Neural cell (in vitro differentiated cells): ENCODE measurements around the gene GALNT11. TPM values are rescaled to one million over a fixed set of nuclear protein-coding genes. Genes with fewer than 3 reads are reported as not detected.

Source experiments
- H2AFZ ChIP-seq: fragments of 200-600, 300-800 bp; sonication (generic), shearing (Covaris generic); 2 replicates; pipeline ENCODE4 v1.6.0; 2014; ENCODE audit warnings: low read depth, mild to moderate bottlenecking, antibody characterized with exemption, low read length, moderate library complexity
- H3F3A ChIP-seq: fragments of 200-600 bp; shearing (Covaris generic); 2 replicates; pipeline ENCODE4 v1.6.1; 2016; ENCODE audit warnings: mild to moderate bottlenecking, moderate library complexity, mixed read lengths, antibody characterized with exemption, low read length; ENCODE audit not compliant: insufficient read depth, poor library complexity, severe bottlenecking
- H3K27ac ChIP-seq: fragments of 200-600, 300-800 bp; sonication (generic), shearing (Covaris generic); 2 replicates; pipeline ENCODE4 v1.5.1; 2014; ENCODE audit warnings: mild to moderate bottlenecking, low read length, moderate library complexity
- H3K27me3 ChIP-seq: fragments of 300-800, 200-600 bp; sonication (generic), shearing (Covaris generic); 2 replicates; pipeline ENCODE4 v1.6.0; 2014; ENCODE audit warnings: mild to moderate bottlenecking, low read depth, low read length, moderate library complexity; ENCODE audit not compliant: insufficient read depth
- H3K36me3 ChIP-seq: fragments of 300-800, 200-600 bp; sonication (generic), shearing (Covaris generic); 2 replicates; pipeline ENCODE4 v1.5.1; 2014; ENCODE audit warnings: mild to moderate bottlenecking, antibody characterized with exemption, low read length, moderate library complexity; ENCODE audit not compliant: insufficient read depth
- H3K4me2 ChIP-seq: fragments of 300-800, 200-600 bp; sonication (generic), shearing (Covaris generic); 2 replicates; pipeline ENCODE4 v1.6.0; 2014; ENCODE audit warnings: mild to moderate bottlenecking, low read length
- H3K4me3 ChIP-seq: fragments of 300-800, 200-600 bp; sonication (generic), shearing (Covaris generic); 2 replicates; pipeline ENCODE4 v1.5.1; 2014; ENCODE audit warnings: mild to moderate bottlenecking, low read length, moderate library complexity
- H3K79me2 ChIP-seq: fragments of 200-600 bp; shearing (Covaris generic); replicated peaks from 2 replicates; pipeline ENCODE4 v1.6.0; 2014; ENCODE audit warnings: mild to moderate bottlenecking, low read length, moderate library complexity; ENCODE audit not compliant: insufficient read depth
- H3K9ac ChIP-seq: fragments of 300-800, 200-600 bp; sonication (generic), shearing (Covaris generic); 2 replicates; pipeline ENCODE4 v1.6.1; 2016; ENCODE audit warnings: mild to moderate bottlenecking, low read length, mixed read lengths
- H3K9me2 ChIP-seq: fragments of 200-600 bp; shearing (Covaris generic); 2 replicates; pipeline ENCODE4 v1.6.1; 2016; ENCODE audit warnings: mild to moderate bottlenecking, low read length, mixed read lengths; ENCODE audit not compliant: insufficient read depth
- H3K9me3 ChIP-seq: fragments of 200-600, 300-800 bp; sonication (generic), shearing (Covaris generic); 2 replicates; pipeline ENCODE4 v1.6.1; 2016; ENCODE audit warnings: mild to moderate bottlenecking, mixed run types, low read length, moderate library complexity, mixed read lengths
- H4K20me1 ChIP-seq: fragments of 200-600 bp; shearing (Covaris generic); 2 replicates; pipeline ENCODE4 v1.6.1; 2016; ENCODE audit warnings: mild to moderate bottlenecking, mixed run types; ENCODE audit not compliant: insufficient read depth
- CTCF ChIP-seq: fragments of 450-650 bp; IDR thresholded peaks from 2 replicates; pipeline ENCODE4 v1.5.1; 2014; ENCODE audit warnings: antibody characterized with exemption, mild to moderate bottlenecking, moderate library complexity; ENCODE audit not compliant: poor library complexity, severe bottlenecking
- EP300 ChIP-seq: fragments of 450-650 bp; conservative IDR thresholded peaks from 2 replicates; pipeline ENCODE4 v1.6.1; 2014; ENCODE audit warnings: antibody characterized with exemption, mild to moderate bottlenecking, moderate library complexity; ENCODE audit not compliant: poor library complexity, severe bottlenecking
- EZH2 ChIP-seq: fragments of 200-600, 300-800 bp; shearing (Covaris generic), sonication (generic); IDR thresholded peaks from 2 replicates; pipeline ENCODE4 v1.6.1; 2014; ENCODE audit warnings: antibody characterized with exemption, low read length, borderline replicate concordance, mild to moderate bottlenecking; ENCODE audit not compliant: insufficient read depth, poor library complexity, severe bottlenecking
- MXI1 ChIP-seq: fragments of 450-650 bp; conservative IDR thresholded peaks from 2 replicates; pipeline ENCODE4 v1.6.1; 2014; ENCODE audit warnings: antibody characterized with exemption, mild to moderate bottlenecking; ENCODE audit not compliant: poor library complexity, severe bottlenecking
- POLR2AphosphoS5 ChIP-seq: IDR thresholded peaks from 2 replicates; pipeline ENCODE4 v1.6.1; 2012
- RAD21 ChIP-seq: fragments of 450-650 bp; conservative IDR thresholded peaks from 2 replicates; pipeline ENCODE4 v1.6.1; 2014; ENCODE audit warnings: antibody characterized with exemption, mild to moderate bottlenecking, moderate library complexity
- SMC3 ChIP-seq: fragments of 450-650 bp; conservative IDR thresholded peaks from 2 replicates; pipeline ENCODE4 v1.6.1; 2014; ENCODE audit warnings: antibody characterized with exemption, mild to moderate bottlenecking, moderate library complexity; ENCODE audit not compliant: poor library complexity
- TAF1 ChIP-seq: IDR thresholded peaks from 2 replicates; pipeline ENCODE4 v1.6.1; 2012; ENCODE audit warnings: low read depth
- polyA plus RNA-seq: library from polyadenylated mRNA; depleted of rRNA; stranded (reverse); fragments of >200 nt; gene quantifications from 2 replicates; pipeline ENCODE4 v1.2.3, GENCODE V29; 2014
- TF ChIP-seq, protein P1 (sequence below): IDR thresholded peaks from 2 replicates; pipeline ENCODE4 v1.6.1; 2012; ENCODE audit warnings: borderline replicate concordance

The GALNT11 gene
- polyA plus RNA-seq, 1 donor from 2014 or later: 118 TPM

DNA sequence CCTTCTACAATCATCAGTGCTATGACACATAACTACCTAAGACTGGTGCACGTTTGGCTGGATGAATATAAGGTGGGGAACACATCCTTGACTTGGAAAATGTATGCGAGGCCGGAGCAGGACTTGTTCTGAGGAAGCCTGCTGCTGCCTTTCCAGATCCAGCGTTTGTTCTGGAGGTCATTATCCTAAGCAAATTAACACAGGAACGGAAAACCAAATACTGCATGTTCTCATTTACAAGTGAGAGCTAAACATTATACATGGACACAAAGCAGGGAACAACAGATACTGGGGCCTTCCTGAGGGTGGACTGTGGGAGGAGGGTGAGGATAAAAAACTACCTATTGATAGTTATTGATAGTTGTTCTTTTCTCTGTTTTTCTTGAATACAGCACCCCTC lies 10.8 kb upstream of the GALNT11 start:
- H3K27me3 ChIP-seq: no peaks in the 10 kb centered on the region
- H3K36me3 ChIP-seq: no peaks in the 10 kb centered on the region
- no peaks in the 10 kb centered on the region for H3K9me3 ChIP-seq
- no peaks in the 10 kb centered on the region for H3K9me2 ChIP-seq
- no peak overlapping the region for H3K4me2 ChIP-seq
- H3F3A ChIP-seq: no peaks in the 10 kb centered on the region
- no peak overlapping the region for H3K9ac ChIP-seq
- H3K4me3 ChIP-seq: no peak overlapping the region
- TF ChIP-seq POLR2AphosphoS5: no peak
- TF ChIP-seq EP300: no peak
- no peak for TF ChIP-seq CTCF
- no peak for TF ChIP-seq TAF1
- TF ChIP-seq, protein P1, sequence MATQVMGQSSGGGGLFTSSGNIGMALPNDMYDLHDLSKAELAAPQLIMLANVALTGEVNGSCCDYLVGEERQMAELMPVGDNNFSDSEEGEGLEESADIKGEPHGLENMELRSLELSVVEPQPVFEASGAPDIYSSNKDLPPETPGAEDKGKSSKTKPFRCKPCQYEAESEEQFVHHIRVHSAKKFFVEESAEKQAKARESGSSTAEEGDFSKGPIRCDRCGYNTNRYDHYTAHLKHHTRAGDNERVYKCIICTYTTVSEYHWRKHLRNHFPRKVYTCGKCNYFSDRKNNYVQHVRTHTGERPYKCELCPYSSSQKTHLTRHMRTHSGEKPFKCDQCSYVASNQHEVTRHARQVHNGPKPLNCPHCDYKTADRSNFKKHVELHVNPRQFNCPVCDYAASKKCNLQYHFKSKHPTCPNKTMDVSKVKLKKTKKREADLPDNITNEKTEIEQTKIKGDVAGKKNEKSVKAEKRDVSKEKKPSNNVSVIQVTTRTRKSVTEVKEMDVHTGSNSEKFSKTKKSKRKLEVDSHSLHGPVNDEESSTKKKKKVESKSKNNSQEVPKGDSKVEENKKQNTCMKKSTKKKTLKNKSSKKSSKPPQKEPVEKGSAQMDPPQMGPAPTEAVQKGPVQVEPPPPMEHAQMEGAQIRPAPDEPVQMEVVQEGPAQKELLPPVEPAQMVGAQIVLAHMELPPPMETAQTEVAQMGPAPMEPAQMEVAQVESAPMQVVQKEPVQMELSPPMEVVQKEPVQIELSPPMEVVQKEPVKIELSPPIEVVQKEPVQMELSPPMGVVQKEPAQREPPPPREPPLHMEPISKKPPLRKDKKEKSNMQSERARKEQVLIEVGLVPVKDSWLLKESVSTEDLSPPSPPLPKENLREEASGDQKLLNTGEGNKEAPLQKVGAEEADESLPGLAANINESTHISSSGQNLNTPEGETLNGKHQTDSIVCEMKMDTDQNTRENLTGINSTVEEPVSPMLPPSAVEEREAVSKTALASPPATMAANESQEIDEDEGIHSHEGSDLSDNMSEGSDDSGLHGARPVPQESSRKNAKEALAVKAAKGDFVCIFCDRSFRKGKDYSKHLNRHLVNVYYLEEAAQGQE: no peak
- no peak for TF ChIP-seq EZH2
- TF ChIP-seq SMC3: no peak
- no peak for TF ChIP-seq RAD21
- no peak for TF ChIP-seq MXI1
- no peaks in the 10 kb centered on the region for H3K79me2 ChIP-seq
- H4K20me1 ChIP-seq: no peaks in the 10 kb centered on the region
- H2AFZ ChIP-seq: no peak overlapping the region
- no peak overlapping the region for H3K27ac ChIP-seq

DNA sequence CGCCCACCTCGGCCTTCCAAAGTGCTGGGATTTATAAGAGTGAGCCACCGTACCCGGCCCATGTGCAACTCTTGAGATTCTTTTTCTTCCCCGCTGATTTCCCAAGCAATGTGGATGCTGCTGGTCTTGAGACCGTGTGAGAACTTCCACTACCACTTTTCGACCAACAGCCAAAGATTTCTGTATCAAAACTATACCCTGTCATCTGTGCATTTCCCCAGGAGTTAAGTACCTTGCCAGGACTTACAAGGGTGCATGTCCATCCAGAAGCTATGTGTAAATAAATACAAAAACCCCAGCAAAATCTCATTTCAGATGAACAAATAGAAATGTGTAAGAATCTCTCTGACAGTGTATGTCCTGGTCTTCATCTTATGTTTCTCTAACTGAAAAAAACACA lies 9.9 kb upstream of the GALNT11 start:
- Histone ChIP-seq H3K4me2 (no peak overlapping the region), H3K27ac (no peak overlapping the region), H4K20me1 (no peaks in the 10 kb centered on the region), H3K27me3 (no peaks in the 10 kb centered on the region), H3K4me3 (no peak overlapping the region), H3K9me3 (no peaks in the 10 kb centered on the region), H2AFZ (no peak overlapping the region), H3F3A (no peaks in the 10 kb centered on the region), H3K79me2 (no peaks in the 10 kb centered on the region), H3K36me3 (no peaks in the 10 kb centered on the region), H3K9me2 (no peaks in the 10 kb centered on the region), H3K9ac (no peak overlapping the region)
- TF ChIP-seq CTCF (no peak), EP300 (no peak), SMC3 (no peak), POLR2AphosphoS5 (no peak), RAD21 (no peak), TAF1 (no peak), MXI1 (no peak), EZH2 (no peak)
- TF ChIP-seq, protein P1: no peak
